ENCODE results near the gene DPY19L2.
"Not testable (repeated sequence)": the region's sequence is repeated elsewhere in the genome, so short reads cannot be mapped to it uniquely, and the experiment has no call there.

DNA sequence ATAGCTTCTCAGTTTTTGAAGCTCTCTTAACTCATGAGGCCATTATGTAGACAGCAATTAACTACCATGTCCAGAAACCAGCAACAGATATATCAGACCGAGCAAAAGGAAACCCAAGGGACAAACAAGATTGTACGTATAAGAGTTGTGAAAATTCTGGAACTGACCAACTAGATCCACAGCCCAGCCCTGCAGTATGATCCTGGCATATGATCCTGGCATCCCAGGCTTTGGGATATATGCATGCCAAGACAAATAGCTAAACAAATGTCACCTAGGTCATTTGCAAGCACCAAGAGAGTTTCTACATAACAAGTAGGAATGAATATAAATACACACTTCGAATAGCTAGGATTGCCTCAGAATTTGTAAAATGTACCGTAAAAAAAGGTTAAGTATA lies 44.0 kb downstream of the DPY19L2 start:
- TF ChIP-seq, protein P1, sequence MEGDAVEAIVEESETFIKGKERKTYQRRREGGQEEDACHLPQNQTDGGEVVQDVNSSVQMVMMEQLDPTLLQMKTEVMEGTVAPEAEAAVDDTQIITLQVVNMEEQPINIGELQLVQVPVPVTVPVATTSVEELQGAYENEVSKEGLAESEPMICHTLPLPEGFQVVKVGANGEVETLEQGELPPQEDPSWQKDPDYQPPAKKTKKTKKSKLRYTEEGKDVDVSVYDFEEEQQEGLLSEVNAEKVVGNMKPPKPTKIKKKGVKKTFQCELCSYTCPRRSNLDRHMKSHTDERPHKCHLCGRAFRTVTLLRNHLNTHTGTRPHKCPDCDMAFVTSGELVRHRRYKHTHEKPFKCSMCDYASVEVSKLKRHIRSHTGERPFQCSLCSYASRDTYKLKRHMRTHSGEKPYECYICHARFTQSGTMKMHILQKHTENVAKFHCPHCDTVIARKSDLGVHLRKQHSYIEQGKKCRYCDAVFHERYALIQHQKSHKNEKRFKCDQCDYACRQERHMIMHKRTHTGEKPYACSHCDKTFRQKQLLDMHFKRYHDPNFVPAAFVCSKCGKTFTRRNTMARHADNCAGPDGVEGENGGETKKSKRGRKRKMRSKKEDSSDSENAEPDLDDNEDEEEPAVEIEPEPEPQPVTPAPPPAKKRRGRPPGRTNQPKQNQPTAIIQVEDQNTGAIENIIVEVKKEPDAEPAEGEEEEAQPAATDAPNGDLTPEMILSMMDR (IDR thresholded peaks at IDR 0.05; ENCODE audit: insufficient read depth, low read depth, low read length), result not testable (repeated sequence)
- not testable (repeated sequence) for TF ChIP-seq EZH2 (IDR thresholded peaks at IDR 0.05; ENCODE audit: insufficient read depth, low read length)
